Astrocyte of the cerebellum (primary cell): ENCODE results near the gene HOXA6.
A peak's percentile ranks its signal among the peaks of the same experiment; 100 is the strongest.

ENCODE experiments used
- DNase-seq: peaks from one replicate; pipeline ENCODE4 v3.0.0-alpha.2; 2011; ENCODE audit warnings: low read depth
- H3K4me3 ChIP-seq: 2 replicates; pipeline ENCODE4 v1.5.1; 2011; ENCODE audit warnings: mild to moderate bottlenecking, low read depth, low read length, moderate library complexity
- in situ Hi-C: cut with HindIII; loops from 2 replicates; pipeline ENCODE4 v1.10.0; 2017; ENCODE audit warnings: low sequenced_read_pairs
- TF ChIP-seq, protein P1 (sequence below): IDR thresholded peaks from 2 replicates; pipeline ENCODE4 v1.5.1; 2012; ENCODE audit warnings: low read length, low read depth, moderate library complexity, mild to moderate bottlenecking; ENCODE audit errors: missing control alignments

Gene HOXA6

DNA sequence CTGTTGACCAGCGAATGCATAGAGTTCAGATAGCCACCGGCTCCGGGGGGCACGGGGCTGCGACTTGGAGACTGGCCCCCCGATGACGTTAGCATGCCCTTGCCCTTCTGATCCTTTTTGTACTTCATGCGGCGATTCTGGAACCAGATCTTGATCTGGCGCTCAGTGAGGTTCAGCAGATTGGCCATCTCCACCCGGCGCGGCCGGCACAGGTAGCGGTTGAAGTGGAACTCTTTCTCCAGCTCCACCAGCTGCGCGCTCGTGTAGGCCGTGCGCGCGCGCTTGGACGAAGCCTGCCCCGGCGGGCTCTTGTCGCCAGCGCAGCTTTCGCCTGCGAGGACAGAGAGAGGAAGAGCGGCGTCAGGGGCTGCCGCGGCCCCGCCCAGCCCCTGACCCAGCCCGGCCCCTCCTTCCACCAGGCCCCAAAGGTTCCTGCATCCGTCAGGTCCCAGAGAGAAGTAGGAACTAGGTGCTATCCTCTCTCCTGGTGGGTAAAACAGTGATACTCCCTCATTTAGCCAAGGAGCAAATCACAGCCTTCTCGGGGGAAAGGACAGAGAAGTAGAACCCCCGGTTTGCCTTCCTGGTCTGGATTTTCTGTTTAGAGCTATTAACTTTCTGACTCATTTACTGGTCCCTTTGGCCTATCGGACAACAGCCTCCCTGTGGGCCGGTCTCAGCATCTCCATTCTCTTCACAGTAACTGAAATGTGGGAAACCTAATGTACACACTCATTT lies 39.0 kb downstream of the HOXA6 start:
- TF ChIP-seq, protein P1, sequence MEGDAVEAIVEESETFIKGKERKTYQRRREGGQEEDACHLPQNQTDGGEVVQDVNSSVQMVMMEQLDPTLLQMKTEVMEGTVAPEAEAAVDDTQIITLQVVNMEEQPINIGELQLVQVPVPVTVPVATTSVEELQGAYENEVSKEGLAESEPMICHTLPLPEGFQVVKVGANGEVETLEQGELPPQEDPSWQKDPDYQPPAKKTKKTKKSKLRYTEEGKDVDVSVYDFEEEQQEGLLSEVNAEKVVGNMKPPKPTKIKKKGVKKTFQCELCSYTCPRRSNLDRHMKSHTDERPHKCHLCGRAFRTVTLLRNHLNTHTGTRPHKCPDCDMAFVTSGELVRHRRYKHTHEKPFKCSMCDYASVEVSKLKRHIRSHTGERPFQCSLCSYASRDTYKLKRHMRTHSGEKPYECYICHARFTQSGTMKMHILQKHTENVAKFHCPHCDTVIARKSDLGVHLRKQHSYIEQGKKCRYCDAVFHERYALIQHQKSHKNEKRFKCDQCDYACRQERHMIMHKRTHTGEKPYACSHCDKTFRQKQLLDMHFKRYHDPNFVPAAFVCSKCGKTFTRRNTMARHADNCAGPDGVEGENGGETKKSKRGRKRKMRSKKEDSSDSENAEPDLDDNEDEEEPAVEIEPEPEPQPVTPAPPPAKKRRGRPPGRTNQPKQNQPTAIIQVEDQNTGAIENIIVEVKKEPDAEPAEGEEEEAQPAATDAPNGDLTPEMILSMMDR, result no peak
- peak overlapping the region; percentile 32 for H3K4me3 ChIP-seq
- in situ Hi-C loops, result no loop called here
- no peak for DNase-seq

DNA sequence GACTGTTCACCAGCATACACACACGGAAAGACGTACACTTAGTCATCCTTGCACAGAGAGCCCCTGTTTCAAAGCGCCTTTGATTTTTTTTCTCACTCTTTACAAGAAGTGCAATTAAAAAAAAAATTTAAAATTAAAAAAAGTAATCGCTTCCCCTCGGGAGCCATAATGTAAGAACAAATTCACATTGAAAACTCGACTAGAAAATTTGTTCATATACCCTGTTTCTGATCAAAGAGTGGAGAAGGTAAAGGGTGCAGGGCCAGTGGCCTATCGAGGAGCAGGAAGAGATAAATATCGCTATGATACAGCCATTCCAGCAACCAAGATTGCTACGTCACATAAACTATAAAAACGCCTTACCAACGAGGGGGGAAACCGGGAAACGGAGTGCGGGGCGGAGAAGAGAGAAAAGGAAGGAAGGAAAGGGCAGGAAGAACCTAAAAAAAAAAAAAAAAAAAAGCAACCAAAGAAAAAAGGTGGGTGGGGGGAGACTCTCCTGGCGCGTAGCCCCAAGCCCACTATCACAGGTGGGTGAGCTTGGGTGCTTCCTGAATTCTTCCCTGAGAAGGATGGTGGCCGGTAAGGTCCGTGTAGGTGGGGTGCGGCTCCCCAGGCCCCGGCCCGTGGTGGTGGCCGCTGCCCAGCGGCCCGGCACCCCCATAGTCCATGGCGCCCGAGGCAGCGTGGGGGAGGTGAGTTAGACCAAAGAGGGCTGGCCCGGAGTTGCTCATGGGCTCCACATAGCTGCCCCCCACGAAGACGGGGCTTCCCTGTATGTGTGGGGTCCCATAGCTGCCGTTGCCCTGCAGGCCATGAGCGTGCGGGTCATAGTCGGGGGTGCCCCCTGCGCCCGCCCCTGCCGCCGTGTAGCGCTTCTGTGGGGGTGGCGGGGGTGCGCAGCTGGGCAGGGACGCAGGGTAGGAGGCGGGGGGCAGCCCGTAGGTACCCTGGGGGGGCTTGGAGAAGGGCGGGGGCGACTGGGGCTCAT lies 39.9 kb downstream of the HOXA6 start:
- H3K4me3 ChIP-seq, result peak overlapping the region; percentile 32
- TF ChIP-seq, protein P1, result no peak
- DNase-seq, result no peak
- in situ Hi-C loops, result no loop called here

DNA sequence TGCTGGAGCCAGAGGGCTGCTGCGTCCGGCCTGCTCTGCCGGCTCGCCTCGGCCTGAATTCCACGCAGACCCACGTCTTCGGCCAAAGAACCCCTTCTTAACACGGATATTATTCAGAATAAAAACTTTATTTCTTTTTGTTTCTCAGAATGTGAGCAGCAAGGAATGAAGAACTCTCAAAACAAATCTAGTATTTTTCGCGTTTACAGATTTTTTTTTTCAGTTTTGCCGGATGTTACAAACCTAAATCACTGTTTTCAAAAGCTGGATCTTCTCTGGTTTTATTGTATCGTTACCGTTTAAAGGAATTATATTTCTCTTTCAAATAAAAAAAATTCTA lies 40.7 kb downstream of the HOXA6 start:
- H3K4me3 ChIP-seq, result peak overlapping the region; percentile 32
- no peak for DNase-seq
- TF ChIP-seq, protein P1, result no peak
- in situ Hi-C loops, result no loop called here

DNA sequence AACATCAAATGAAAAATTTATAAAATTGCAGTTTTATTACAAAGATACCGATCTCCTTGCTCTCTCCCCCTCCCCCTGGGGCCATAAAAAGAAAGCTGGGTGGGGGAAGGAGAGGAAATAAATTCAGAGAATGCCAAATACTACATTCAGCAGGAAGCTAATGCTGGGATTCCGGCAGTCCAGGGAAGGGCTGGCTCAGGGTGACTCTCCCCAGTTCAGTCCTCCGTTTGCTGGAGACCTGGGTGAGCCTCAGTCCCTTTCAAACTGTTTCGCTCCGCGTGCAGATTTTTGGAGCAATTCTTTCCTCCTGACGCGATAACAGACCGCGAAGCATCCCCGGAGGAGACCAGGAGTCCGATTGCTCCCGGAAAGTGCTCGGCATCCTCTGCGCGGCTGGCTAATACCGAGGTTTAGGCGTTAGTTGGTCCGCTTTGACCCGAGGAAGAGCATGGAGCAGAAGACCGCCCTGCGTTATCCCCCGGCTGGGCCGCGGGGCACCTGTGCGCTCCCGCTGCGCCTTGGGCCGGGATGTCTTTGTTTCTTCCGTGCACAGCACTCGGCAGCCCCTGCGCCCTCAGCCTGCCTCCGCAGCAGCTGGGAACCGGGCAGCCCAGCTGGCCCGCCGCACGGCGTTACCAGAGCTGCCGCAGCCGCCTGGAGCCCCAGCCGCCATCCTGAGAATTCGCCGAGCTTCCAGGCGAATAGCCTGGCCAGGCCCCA lies 41.2 kb downstream of the HOXA6 start:
- H3K4me3 ChIP-seq, result peak overlapping the region; percentile 32
- in situ Hi-C loops, result no loop called here
- no peak for DNase-seq
- TF ChIP-seq, protein P1, result no peak

DNA sequence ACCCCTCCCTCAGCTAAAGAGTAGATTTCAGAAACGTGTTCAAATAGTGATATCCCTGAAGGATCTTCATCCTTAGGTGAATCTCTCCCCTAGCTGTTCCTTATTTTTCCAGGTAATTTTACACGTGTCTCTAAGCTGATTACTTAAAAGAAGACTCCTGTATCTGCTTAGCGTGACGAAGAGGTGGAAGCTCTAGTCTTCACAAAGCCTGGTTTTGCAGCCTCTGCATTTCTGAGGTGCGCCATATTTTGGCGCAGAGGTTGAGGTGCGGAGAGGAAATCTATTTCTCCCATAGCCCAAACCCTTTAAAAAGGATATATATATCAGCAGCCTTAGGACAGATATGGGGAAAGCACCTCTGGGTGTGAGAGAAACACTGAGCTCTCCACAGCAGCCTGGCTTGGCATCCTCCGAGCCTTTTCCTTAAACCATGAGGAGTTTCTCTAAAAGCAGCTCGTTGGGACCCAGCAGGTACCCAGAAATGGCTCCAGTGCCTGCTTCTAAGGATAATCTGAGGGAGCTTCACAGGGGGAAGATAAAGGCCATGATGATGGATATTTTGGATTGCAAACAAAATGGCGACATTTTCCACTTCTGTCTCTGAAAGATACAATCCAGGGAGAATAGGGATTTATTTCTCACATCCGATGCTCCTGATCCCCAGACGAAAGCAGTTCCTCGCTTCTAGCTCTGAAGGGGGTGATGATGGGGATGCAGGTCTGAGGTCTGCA lies 42.1 kb downstream of the HOXA6 start:
- H3K4me3 ChIP-seq, result peak overlapping the region; percentile 32
- TF ChIP-seq, protein P1, result no peak
- in situ Hi-C loops, result no loop called here
- no peak for DNase-seq
